ENCODE results near the gene STARD3.

DNA sequence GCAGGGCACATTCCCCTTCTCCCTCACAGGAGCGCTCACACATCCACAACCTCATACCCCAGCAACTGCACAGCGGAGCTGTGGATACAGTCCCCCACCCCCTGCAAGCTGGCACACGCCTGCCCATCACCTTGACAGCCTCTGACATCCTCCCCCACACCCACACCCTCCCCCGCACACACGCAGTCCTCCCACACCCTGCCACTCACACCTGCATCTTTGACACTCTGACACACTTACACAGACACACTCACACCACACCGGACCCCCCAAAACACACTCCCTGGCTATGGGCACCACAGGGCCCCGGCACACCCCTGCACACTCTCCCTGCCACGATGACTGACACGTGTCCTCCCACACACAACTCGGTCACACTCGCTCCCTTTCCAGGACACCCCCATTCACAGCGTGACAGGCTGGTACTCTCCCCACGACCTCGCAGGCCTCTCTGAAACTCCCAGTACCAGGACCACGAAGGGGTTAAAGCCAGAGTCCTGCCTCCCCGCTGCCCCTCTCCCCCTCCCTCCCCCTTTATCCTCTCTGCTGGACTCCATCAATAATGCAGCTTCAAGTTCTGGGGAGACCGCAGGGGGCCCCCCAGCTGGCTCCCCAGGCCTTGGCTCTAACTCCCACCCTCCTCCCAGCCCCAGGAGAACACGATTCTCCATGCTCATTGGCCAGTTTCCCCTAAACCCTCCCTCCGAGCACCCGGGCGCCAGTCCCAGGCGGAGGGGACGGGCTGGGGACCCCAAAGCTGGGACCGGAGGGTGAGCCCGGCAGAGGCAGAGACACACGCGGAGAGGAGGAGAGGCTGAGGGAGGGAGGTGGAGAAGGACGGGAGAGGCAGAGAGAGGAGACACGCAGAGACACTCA is 10.5 kb upstream of the STARD3 start, which contains the start of gene PPP1R1B:
- TF ChIP-seq, protein P1, sequence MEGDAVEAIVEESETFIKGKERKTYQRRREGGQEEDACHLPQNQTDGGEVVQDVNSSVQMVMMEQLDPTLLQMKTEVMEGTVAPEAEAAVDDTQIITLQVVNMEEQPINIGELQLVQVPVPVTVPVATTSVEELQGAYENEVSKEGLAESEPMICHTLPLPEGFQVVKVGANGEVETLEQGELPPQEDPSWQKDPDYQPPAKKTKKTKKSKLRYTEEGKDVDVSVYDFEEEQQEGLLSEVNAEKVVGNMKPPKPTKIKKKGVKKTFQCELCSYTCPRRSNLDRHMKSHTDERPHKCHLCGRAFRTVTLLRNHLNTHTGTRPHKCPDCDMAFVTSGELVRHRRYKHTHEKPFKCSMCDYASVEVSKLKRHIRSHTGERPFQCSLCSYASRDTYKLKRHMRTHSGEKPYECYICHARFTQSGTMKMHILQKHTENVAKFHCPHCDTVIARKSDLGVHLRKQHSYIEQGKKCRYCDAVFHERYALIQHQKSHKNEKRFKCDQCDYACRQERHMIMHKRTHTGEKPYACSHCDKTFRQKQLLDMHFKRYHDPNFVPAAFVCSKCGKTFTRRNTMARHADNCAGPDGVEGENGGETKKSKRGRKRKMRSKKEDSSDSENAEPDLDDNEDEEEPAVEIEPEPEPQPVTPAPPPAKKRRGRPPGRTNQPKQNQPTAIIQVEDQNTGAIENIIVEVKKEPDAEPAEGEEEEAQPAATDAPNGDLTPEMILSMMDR (conservative IDR thresholded peaks at IDR 0.05; ENCODE audit: low read length), result no peak
- no peak for TF ChIP-seq EZH2phosphoT487 (IDR thresholded peaks at IDR 0.05; ENCODE audit: borderline replicate concordance)
